Right lobe of liver (tissue), 4 donors: ENCODE results near the gene COL27A1.

Experiments used
- POLR2A ChIP-seq: fragments of 450-650 bp; IDR thresholded peaks from one replicate; pipeline ENCODE4 v1.6.1; 2017; ENCODE audit warnings: antibody characterized with exemption, mild to moderate bottlenecking
- TF ChIP-seq, protein P1 (sequence below), 4 donors: fragments of 200-600 bp in 3 of 4; fragments of 450-650 bp in 1 of 4; IDR thresholded peaks; one replicate each; pipeline versions ENCODE4 v1.5.1 to v1.8.0; 2016 to 2022; ENCODE audit warnings: antibody characterized with exemption in 4 of 4, mild to moderate bottlenecking in 2 of 4
- donor health status: DM: no; HTN: no; CAD: no.
- donor health status: DM: no; HTN: no; CAD: no.
- donor health status: DM: no; HTN: yes; CAD: no.

DNA sequence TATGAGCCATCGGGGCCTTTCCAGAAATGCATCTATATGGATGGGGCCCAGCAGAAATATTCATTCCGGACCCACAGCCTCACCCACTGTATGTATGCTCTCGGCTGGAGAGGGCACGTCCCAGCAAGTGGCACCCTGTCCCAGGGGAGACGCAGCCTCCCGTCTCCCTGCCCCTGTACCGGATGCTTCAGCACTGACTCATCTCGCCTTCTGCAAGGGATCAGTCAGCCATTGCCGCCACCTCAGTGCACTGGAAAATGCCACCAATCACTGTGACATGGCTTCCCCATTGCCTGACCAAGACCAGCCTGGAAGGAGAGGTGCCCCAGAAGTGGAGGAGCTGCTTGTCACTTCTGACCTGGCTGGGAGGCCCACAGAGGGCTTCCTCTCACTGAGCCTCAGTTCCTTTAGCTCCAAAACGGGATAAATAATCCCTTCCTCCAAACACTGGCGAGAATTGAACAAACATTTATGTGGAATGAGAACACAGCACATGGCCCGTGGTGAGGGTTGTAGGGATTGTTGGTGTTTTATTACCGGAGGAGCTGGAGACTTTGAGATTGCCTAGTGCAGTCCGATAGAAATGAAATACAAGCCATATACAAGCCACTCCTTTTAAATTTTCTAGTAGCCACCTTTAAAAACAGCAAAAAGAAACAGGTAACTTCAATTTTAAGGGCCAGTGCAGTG, 123.7 kb downstream of the COL27A1 start:
- TF ChIP-seq, protein P1, sequence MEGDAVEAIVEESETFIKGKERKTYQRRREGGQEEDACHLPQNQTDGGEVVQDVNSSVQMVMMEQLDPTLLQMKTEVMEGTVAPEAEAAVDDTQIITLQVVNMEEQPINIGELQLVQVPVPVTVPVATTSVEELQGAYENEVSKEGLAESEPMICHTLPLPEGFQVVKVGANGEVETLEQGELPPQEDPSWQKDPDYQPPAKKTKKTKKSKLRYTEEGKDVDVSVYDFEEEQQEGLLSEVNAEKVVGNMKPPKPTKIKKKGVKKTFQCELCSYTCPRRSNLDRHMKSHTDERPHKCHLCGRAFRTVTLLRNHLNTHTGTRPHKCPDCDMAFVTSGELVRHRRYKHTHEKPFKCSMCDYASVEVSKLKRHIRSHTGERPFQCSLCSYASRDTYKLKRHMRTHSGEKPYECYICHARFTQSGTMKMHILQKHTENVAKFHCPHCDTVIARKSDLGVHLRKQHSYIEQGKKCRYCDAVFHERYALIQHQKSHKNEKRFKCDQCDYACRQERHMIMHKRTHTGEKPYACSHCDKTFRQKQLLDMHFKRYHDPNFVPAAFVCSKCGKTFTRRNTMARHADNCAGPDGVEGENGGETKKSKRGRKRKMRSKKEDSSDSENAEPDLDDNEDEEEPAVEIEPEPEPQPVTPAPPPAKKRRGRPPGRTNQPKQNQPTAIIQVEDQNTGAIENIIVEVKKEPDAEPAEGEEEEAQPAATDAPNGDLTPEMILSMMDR (IDR thresholded peaks at IDR 0.05), result no peak
- TF ChIP-seq POLR2A, result no peak
